ENCODE measurements around the gene PSEN1.

The PSEN1 gene

DNA sequence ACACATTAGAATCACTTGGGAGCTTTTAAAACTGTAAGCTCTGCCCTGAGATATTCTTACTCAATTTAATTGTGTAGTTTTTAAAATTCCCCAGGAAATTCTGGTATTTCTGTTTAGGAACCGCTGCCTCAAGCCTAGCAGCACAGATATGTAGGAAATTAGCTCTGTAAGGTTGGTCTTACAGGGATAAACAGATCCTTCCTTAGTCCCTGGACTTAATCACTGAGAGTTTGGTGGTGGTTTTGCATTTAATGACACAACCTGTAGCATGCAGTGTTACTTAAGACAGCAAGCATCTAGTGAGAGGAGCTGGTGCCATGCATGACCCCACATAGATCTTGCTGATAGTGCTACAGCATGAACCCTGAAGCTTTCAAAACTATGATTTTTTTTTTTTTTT is 81.1 kb downstream of the PSEN1 start:
- no peak for DNase-seq

GRCh38 chr14:73220061-73220460 is 83.8 kb downstream of the PSEN1 start:
- no peak for DNase-seq

GRCh38 chr14:73220634-73221033 is 84.3 kb downstream of the PSEN1 start:
- DNase-seq: no peak

DNA sequence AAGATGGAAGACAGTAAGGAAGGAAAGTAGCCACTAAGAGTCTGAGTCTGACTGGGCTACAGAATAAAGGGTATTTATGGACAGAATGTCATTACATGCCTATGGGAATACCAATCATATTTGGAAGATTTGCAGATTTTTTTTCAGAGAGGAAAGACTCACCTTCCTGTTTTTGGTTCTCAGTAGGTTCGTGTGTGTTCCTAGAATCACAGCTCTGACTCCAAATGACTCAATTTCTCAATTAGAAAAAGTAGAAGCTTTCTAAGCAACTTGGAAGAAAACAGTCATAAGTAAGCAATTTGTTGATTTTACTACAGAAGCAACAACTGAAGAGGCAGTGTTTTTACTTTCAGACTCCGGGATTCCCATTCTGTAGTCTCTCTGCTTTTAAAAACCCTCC is 85.6 kb downstream of the PSEN1 start:
- no peak for DNase-seq

DNA sequence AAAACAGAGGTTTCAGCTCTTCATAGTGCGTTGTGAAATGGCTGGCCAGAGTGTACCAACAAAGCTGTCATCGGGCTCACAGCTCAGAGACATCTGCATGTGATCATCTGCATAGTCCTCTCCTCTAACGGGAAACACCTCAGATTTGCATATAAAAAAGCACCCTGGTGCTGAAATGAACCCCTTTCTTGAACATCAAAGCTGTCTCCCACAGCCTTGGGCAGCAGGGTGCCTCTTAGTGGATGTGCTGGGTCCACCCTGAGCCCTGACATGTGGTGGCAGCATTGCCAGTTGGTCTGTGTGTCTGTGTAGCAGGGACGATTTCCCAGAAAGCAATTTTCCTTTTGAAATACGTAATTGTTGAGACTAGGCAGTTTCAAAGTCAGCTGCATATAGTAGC is 86.7 kb downstream of the PSEN1 start:
- DNase-seq: peak in 6 of 56 donors; percentile 10 to 44 (median 20)

GRCh38 chr14:73225496-73225895 is 89.2 kb downstream of the PSEN1 start:
- DNase-seq: no peak

GRCh38 chr14:73227812-73228781 is 91.8 kb downstream of the PSEN1 start:
- DNase-seq: peak in 3 of 56 donors; percentile 28 to 79 (median 69)

DNA sequence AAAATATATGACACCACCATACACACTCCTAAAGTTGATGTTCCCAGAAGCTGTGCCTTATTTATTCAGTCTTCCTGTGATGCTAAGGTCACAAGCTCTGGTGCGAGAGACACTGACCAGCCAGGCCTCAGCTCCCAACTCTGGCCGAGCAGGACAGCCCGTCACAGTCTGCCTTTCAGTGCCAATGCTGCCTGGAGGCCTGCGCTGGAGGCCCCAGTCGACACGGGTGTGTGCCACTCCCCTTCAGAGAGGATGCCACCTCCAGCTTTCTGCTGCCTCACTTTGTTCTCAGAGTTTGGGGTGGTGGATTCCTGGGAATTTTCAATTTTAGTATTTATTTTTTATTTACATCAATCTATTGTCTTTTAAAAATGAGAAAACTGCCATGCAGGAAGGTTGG is 93.7 kb downstream of the PSEN1 start:
- DNase-seq: no peak

GRCh38 chr14:73231981-73232851 is 95.9 kb downstream of the PSEN1 start:
- no peak for DNase-seq

DNA sequence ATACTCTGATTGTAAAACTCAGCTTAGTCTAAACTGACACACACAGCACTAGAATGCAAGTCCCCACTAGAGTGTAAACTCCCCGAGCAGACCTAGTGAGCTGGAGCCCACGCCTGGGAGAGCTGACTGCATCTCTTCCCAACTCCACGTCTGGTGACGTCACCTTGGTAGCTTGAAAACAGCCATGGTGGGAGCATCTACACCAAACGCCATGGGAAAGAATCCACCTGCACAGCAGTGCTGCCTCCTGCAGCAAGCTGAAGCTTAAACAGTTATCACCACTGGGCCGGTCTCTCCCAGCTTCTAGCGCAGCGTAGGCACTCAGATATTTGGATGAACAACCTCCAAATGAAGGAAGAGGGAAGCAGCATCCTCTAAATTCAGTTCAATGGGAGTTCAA is 96.7 kb downstream of the PSEN1 start:
- DNase-seq: no peak

- no peak for DNase-seq
These were observed 97.3 kb downstream of the PSEN1 start for GRCh38 chr14:73233564-73233963.

GRCh38 chr14:73234029-73234428 is 97.7 kb downstream of the PSEN1 start:
- DNase-seq: no peak

GRCh38 chr14:73234586-73235394 is 98.5 kb downstream of the PSEN1 start:
- DNase-seq: no peak

- no peak for DNase-seq
These were observed 99.3 kb downstream of the PSEN1 start for GRCh38 chr14:73235531-73236155.

GRCh38 chr14:73236157-73236556 is 99.8 kb downstream of the PSEN1 start:
- DNase-seq: no peak

- no peak for DNase-seq
These were observed 100.5 kb downstream of the PSEN1 start for GRCh38 chr14:73236752-73237218.

DNA sequence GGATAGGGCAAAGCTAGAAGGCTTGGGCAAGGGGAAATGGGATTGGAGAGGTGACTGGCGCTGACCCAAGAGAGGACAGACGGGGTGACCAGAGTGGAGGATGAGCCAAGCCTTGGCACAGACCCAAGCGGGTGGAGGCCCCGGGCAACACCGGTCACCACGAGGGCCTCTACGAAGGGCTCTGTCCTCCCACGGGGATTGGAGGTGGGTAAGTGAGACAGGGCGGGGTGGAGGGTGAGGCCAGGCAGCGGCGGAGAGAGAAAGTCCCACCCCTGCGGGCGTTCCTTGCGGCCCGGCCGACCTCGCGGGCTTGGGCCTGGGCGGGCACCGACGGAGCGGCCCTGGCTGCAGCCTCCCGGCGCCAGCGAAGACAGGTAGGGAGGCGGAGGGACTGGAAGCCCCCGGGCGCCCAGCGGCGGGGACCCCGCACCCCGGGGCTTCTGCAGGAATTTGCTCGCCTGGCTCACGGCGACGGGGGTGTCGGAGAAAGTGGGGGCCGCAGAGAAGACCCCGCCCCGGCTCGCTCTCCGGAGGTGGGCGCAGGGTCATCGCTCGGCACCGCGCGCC is 101.0 kb downstream of the PSEN1 start, which contains the start of gene PAPLN:
Gene PAPLN (plus strand): TSS at position 288 of the 567 bp plus-strand sequence. CDS start 2,273 bp downstream, outside the sequence.
- DNase-seq: peak in 5 of 56 donors; percentile 12 to 46 (median 23)

GRCh38 chr14:73237786-73238423 is 101.6 kb downstream of the PSEN1 start:
- DNase-seq: no peak

DNA sequence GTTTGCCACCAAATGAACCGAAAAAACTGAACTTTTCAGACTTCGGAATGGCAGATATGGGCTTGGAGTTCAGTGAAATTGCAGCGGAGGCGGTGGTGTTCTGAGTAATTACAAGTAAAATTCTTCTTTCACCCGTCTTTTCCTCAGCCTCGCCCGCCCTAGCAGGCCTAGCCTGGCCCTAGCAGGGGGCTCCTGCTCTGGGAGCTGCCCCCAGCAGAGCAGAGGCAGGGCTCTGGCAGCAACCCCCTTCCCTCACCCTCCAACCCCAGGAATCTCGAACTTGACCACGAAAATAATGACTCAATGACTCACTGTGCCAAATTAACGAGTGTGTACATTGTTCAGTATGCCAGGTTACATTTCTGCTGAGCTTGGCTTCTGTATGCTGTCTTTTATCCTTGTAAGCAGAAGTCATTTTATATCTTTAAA is 102.1 kb downstream of the PSEN1 start:
- peak in 1 of 56 donors; percentile 19 for DNase-seq

Data from nucleus accumbens (tissue), 56 donors.